HPDE6-E6E7 (cell line): ENCODE data around the gene TRIM13.
A peak's percentile ranks its signal among the peaks of the same experiment; 100 is the strongest.

ENCODE experiments used
- DNase-seq: peaks from one replicate; pipeline ENCODE4 v3.0.0; 2011; ENCODE audit warnings: missing footprints; ENCODE audit errors: extremely low spot score

TRIM13 gene

GRCh38 chr13:49996161-49996915 is 504 bp upstream of the TRIM13 start:
- DNase-seq: peak; percentile 35

- DNase-seq: no peak
Observed at GRCh38 chr13:49997955-49998354, 1.1 kb downstream of the TRIM13 start.

- no peak for DNase-seq
Observed at GRCh38 chr13:49998714-49999624, 2.1 kb downstream of the TRIM13 start.

GRCh38 chr13:50001287-50001686 is 4.4 kb downstream of the TRIM13 start:
- no peak for DNase-seq

GRCh38 chr13:50006426-50007135 is 9.7 kb downstream of the TRIM13 start:
- no peak for DNase-seq

GRCh38 chr13:50011461-50011860 is 14.6 kb downstream of the TRIM13 start:
- no peak for DNase-seq

- no peak for DNase-seq
Observed at GRCh38 chr13:50012396-50013169, 15.7 kb downstream of the TRIM13 start.

- DNase-seq: no peak
Observed at GRCh38 chr13:50014386-50014785, 17.5 kb downstream of the TRIM13 start.

GRCh38 chr13:50015258-50015657 is 18.4 kb downstream of the TRIM13 start, which contains the start of gene KCNRG:
Gene KCNRG (plus strand): TSS chr13:50015444. CDS start chr13:50015494, 50 bp downstream.
- DNase-seq: no peak

- DNase-seq: no peak
Observed at GRCh38 chr13:50015750-50016149, 18.9 kb downstream of the TRIM13 start.

GRCh38 chr13:50016444-50016843 is 19.6 kb downstream of the TRIM13 start:
- no peak for DNase-seq

- DNase-seq: no peak
Observed at GRCh38 chr13:50017819-50018218, 21.0 kb downstream of the TRIM13 start.

- DNase-seq: no peak
Observed at GRCh38 chr13:50025436-50025835, 28.6 kb downstream of the TRIM13 start.

GRCh38 chr13:50026788-50027473 is 30.1 kb downstream of the TRIM13 start:
- no peak for DNase-seq

- no peak for DNase-seq
Observed at GRCh38 chr13:50030315-50030714, 33.5 kb downstream of the TRIM13 start.

- DNase-seq: no peak
Observed at GRCh38 chr13:50033725-50034124, 36.9 kb downstream of the TRIM13 start.

- no peak for DNase-seq
Observed at GRCh38 chr13:50037788-50038187, 40.9 kb downstream of the TRIM13 start.

GRCh38 chr13:50038266-50038665 is 41.4 kb downstream of the TRIM13 start:
- no peak for DNase-seq

GRCh38 chr13:50052478-50052877 is 55.6 kb downstream of the TRIM13 start:
- no peak for DNase-seq

GRCh38 chr13:50053844-50054243 is 57.0 kb downstream of the TRIM13 start:
- DNase-seq: no peak

- DNase-seq: no peak
Observed at GRCh38 chr13:50055454-50055853, 58.6 kb downstream of the TRIM13 start.
